ENCODE measurements around the gene NFKBIE. TPM values are rescaled to one million over a fixed set of nuclear protein-coding genes. Genes with fewer than 3 reads are reported as not detected.

NFKBIE gene
- total RNA-seq, 1 experiment from 2014 or later, result 7.6 TPM

- BruUV-seq (replicated peaks), result no TSS peak
- CTCF ChIA-PET, result no interaction called here
- no peak overlapping the region for H2AFZ ChIP-seq (ENCODE audit: low read depth, low read length, poor library complexity, severe bottlenecking)
Measured at GRCh38 chr6:44306710-44307109, 41.4 kb upstream of the NFKBIE start.

More at GRCh38 chr6:44306710-44307109, 41.4 kb upstream of the NFKBIE start:
- ChIA-PET RAD21 (ENCODE audit: low non-redundant PET in 1 of 2, low total read pairs in 2 of 2, uncharacterized antibody in 2 of 2, unreplicated experiment in 2 of 2) (no interaction called here), POLR2A (interaction anchor here (0.6 kb wide), 1 partner anchor 117 kb away, joined by 4 read pairs; no protein-coding TSS in a partner anchor)
- Histone ChIP-seq H3K9ac (ENCODE audit: low read length) (no peak overlapping the region), H3K36me3 (ENCODE audit: control insufficient read depth in 1 of 2, insufficient read depth in 2 of 2, low read length in 2 of 2) (peaks cover 42 to 72% of the 10 kb centered on the region in 2 experiments), H3K4me3 (replicated peaks in 1 of 2; ENCODE audit: low read depth in 1 of 2, low read length in 2 of 2) (no peak overlapping the region), H3K27ac (ENCODE audit: low read depth, low read length) (no peak overlapping the region), H4K20me1 (ENCODE audit: insufficient read depth) (no peaks in the 10 kb centered on the region), H3K4me1 (ENCODE audit: control insufficient read depth in 1 of 2, insufficient read depth in 2 of 2, low read length in 2 of 2) (peaks cover 0 to 2% of the 10 kb centered on the region in 2 experiments; a peak in 2 of 4 replicates), H3K4me2 (ENCODE audit: low read length) (no peak overlapping the region), H3K27me3 (ENCODE audit: insufficient read depth, low read length) (no peaks in the 10 kb centered on the region), H3K9me3 (ENCODE audit: control insufficient read depth in 1 of 2, insufficient read depth in 1 of 2, low read depth in 1 of 2, low read length in 2 of 2) (no peaks in the 10 kb centered on the region), H3K9me2 (ENCODE audit: insufficient read depth) (no peaks in the 10 kb centered on the region), H3K79me2 (ENCODE audit: insufficient read depth, low read length) (peaks cover 5% of the 10 kb centered on the region; the same call in 1 of the 2 replicates)
- ATAC-seq, result no peak
- TF ChIP-seq EGR1 (IDR thresholded peaks at IDR 0.05; ENCODE audit: low read depth), result no peak
- no peak for TF ChIP-seq MAX (IDR thresholded peaks at IDR 0.05)
- no peak for TF ChIP-seq CTCF (IDR thresholded peaks at IDR 0.05 in 2 of 3, conservative IDR thresholded peaks at IDR 0.05 in 1 of 3; ENCODE audit: borderline replicate concordance in 1 of 3, insufficient read depth in 1 of 3, low read depth in 2 of 3, low read length in 2 of 3)
- TF ChIP-seq EZH2 (IDR thresholded peaks at IDR 0.05), result no peak
- no peak for TF ChIP-seq JUND (IDR thresholded peaks at IDR 0.05)
- no peak for TF ChIP-seq CBX3 (IDR thresholded peaks at IDR 0.05; ENCODE audit: low read depth)
- no peak for TF ChIP-seq SP1 (IDR thresholded peaks at IDR 0.05; ENCODE audit: low read depth)
- TF ChIP-seq POLR2A (IDR thresholded peaks at IDR 0.05; ENCODE audit: borderline replicate concordance, extremely low read depth, insufficient read depth, insufficient read length), result no peak
- no peak for TF ChIP-seq REST (IDR thresholded peaks at IDR 0.05; ENCODE audit: low read depth)
- TF ChIP-seq POLR2AphosphoS5 (IDR thresholded peaks at IDR 0.05; ENCODE audit: low read depth, low read length), result no peak
- no peak for TF ChIP-seq SRF (IDR thresholded peaks at IDR 0.05; ENCODE audit: low read depth)
- no peak for TF ChIP-seq TCF7L2 (IDR thresholded peaks at IDR 0.05; ENCODE audit: borderline replicate concordance, extremely low read depth, insufficient read depth, insufficient read length)
- no peak for TF ChIP-seq ZBTB33 (IDR thresholded peaks at IDR 0.05; ENCODE audit: extremely low read depth, insufficient replicate concordance, low read length)
- no peak for TF ChIP-seq ELF1 (IDR thresholded peaks at IDR 0.05; ENCODE audit: borderline replicate concordance, low read depth)
- no peak for TF ChIP-seq YY1 (IDR thresholded peaks at IDR 0.05; ENCODE audit: extremely low read depth, insufficient replicate concordance, low read depth, low read length)
- no peak for TF ChIP-seq RAD21 (IDR thresholded peaks at IDR 0.05; ENCODE audit: low read depth)
- intact Hi-C loops (cut with micrococcal nuclease), result no loop called here
- no peak for DNase-seq (ENCODE audit: low read depth, low spot score)

Measured in HCT116 (cell line).